ENCODE results near the gene NOTUM.

GRCh38 chr17:81980122-81980521, 19.1 kb upstream of the NOTUM start:
- TF ChIP-seq EZH2 (IDR thresholded peaks at IDR 0.05; ENCODE audit: low read depth, unreplicated experiment) (no peak), POLR2AphosphoS5 (IDR thresholded peaks at IDR 0.05; ENCODE audit: low read depth) (no peak), CREB1 (CRISPR knock-in tag; IDR thresholded peaks at IDR 0.05; ENCODE audit: low read depth) (no peak), EZH2phosphoT487 (IDR thresholded peaks at IDR 0.05; ENCODE audit: unreplicated experiment) (no peak)
- TF ChIP-seq, protein P1, sequence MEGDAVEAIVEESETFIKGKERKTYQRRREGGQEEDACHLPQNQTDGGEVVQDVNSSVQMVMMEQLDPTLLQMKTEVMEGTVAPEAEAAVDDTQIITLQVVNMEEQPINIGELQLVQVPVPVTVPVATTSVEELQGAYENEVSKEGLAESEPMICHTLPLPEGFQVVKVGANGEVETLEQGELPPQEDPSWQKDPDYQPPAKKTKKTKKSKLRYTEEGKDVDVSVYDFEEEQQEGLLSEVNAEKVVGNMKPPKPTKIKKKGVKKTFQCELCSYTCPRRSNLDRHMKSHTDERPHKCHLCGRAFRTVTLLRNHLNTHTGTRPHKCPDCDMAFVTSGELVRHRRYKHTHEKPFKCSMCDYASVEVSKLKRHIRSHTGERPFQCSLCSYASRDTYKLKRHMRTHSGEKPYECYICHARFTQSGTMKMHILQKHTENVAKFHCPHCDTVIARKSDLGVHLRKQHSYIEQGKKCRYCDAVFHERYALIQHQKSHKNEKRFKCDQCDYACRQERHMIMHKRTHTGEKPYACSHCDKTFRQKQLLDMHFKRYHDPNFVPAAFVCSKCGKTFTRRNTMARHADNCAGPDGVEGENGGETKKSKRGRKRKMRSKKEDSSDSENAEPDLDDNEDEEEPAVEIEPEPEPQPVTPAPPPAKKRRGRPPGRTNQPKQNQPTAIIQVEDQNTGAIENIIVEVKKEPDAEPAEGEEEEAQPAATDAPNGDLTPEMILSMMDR (conservative IDR thresholded peaks at IDR 0.05; ENCODE audit: low read depth in 2 of 2) = no peak
- TF ChIP-seq, protein P2, sequence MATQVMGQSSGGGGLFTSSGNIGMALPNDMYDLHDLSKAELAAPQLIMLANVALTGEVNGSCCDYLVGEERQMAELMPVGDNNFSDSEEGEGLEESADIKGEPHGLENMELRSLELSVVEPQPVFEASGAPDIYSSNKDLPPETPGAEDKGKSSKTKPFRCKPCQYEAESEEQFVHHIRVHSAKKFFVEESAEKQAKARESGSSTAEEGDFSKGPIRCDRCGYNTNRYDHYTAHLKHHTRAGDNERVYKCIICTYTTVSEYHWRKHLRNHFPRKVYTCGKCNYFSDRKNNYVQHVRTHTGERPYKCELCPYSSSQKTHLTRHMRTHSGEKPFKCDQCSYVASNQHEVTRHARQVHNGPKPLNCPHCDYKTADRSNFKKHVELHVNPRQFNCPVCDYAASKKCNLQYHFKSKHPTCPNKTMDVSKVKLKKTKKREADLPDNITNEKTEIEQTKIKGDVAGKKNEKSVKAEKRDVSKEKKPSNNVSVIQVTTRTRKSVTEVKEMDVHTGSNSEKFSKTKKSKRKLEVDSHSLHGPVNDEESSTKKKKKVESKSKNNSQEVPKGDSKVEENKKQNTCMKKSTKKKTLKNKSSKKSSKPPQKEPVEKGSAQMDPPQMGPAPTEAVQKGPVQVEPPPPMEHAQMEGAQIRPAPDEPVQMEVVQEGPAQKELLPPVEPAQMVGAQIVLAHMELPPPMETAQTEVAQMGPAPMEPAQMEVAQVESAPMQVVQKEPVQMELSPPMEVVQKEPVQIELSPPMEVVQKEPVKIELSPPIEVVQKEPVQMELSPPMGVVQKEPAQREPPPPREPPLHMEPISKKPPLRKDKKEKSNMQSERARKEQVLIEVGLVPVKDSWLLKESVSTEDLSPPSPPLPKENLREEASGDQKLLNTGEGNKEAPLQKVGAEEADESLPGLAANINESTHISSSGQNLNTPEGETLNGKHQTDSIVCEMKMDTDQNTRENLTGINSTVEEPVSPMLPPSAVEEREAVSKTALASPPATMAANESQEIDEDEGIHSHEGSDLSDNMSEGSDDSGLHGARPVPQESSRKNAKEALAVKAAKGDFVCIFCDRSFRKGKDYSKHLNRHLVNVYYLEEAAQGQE (IDR thresholded peaks at IDR 0.05; ENCODE audit: unreplicated experiment) = no peak

Measured in GM23338 (cell line).